ENCODE data around the gene CD1E.

The CD1E gene

DNA sequence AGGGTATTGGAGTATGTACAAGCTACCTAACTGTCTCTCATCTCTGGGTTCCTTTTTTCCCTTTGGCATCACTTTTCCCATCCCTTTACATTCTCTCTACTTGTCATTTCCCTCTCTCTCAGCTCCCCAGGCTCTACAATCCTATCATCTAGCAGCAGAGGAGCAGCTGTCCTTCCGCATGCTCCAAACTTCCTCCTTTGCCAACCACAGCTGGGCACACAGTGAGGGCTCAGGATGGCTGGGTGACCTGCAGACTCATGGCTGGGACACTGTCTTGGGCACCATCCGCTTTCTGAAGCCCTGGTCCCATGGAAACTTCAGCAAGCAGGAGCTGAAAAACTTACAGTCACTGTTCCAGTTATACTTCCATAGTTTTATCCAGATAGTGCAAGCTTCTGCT lies 561 bp downstream of the CD1E start:
- Histone ChIP-seq H3K27me3 (ENCODE audit: insufficient read depth, low read length, poor library complexity, severe bottlenecking) (no peaks in the 10 kb centered on the region), H3K4me3 (ENCODE audit: low read length, poor library complexity, severe bottlenecking) (no peak overlapping the region), H3K4me2 (ENCODE audit: low read depth, low read length, poor library complexity, severe bottlenecking) (no peak overlapping the region)

DNA sequence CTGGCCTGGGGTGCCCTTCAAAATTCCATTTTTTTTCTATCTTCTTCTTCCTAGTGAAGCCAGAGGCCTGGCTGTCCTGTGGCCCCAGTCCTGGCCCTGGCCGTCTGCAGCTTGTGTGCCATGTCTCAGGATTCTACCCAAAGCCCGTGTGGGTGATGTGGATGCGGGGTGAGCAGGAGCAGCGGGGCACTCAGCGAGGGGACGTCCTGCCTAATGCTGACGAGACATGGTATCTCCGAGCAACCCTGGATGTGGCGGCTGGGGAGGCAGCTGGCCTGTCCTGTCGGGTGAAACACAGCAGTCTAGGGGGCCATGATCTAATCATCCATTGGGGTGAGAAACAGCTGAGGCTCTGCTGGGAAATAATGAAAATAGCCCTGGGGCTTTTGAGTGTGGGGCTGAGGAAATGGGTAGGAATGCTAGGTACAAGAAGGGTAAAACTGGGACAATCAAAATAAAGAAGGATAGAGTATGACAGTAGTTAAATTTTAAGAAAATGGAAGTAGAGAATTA lies 2.1 kb downstream of the CD1E start:
- Histone ChIP-seq H3K4me2 (ENCODE audit: low read depth, low read length, poor library complexity, severe bottlenecking) (no peak overlapping the region), H3K4me3 (ENCODE audit: low read length, poor library complexity, severe bottlenecking) (no peak overlapping the region), H3K36me3 (ENCODE audit: insufficient read depth, low read length) (no peaks in the 10 kb centered on the region), H3K9me3 (ENCODE audit: insufficient read depth, low read depth, low read length) (no peaks in the 10 kb centered on the region), H3K9ac (ENCODE audit: low read depth, low read length, poor library complexity, severe bottlenecking) (no peak overlapping the region), H3K27me3 (ENCODE audit: insufficient read depth, low read length, poor library complexity, severe bottlenecking) (no peaks in the 10 kb centered on the region), H4K20me1 (ENCODE audit: insufficient read depth, low read length, poor library complexity, severe bottlenecking) (no peaks in the 10 kb centered on the region), H3K79me2 (ENCODE audit: insufficient read depth, low read length) (no peaks in the 10 kb centered on the region), H3K4me1 (ENCODE audit: insufficient read depth, low read length, poor library complexity, severe bottlenecking) (no peaks in the 10 kb centered on the region), H3K9me2 (replicated peaks; ENCODE audit: low read depth, low read length) (no peaks in the 10 kb centered on the region), H3F3A (ENCODE audit: low read depth) (no peaks in the 10 kb centered on the region), H2AFZ (ENCODE audit: low read length) (no peak overlapping the region)
- TF ChIP-seq EZH2phosphoT487 (IDR thresholded peaks at IDR 0.05; ENCODE audit: borderline replicate concordance): no peak
- TF ChIP-seq, protein P1, sequence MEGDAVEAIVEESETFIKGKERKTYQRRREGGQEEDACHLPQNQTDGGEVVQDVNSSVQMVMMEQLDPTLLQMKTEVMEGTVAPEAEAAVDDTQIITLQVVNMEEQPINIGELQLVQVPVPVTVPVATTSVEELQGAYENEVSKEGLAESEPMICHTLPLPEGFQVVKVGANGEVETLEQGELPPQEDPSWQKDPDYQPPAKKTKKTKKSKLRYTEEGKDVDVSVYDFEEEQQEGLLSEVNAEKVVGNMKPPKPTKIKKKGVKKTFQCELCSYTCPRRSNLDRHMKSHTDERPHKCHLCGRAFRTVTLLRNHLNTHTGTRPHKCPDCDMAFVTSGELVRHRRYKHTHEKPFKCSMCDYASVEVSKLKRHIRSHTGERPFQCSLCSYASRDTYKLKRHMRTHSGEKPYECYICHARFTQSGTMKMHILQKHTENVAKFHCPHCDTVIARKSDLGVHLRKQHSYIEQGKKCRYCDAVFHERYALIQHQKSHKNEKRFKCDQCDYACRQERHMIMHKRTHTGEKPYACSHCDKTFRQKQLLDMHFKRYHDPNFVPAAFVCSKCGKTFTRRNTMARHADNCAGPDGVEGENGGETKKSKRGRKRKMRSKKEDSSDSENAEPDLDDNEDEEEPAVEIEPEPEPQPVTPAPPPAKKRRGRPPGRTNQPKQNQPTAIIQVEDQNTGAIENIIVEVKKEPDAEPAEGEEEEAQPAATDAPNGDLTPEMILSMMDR (conservative IDR thresholded peaks at IDR 0.05; ENCODE audit: low read length): no peak

More for the DNA sequence above, 561 bp downstream of the CD1E start:
- TF ChIP-seq EZH2phosphoT487 (IDR thresholded peaks at IDR 0.05; ENCODE audit: borderline replicate concordance): no peak
- TF ChIP-seq, protein P1 (conservative IDR thresholded peaks at IDR 0.05; ENCODE audit: low read length): no peak
- Histone ChIP-seq H3K36me3 (ENCODE audit: insufficient read depth, low read length) (no peaks in the 10 kb centered on the region), H3K79me2 (ENCODE audit: insufficient read depth, low read length) (no peaks in the 10 kb centered on the region), H2AFZ (ENCODE audit: low read length) (no peak overlapping the region), H3F3A (ENCODE audit: low read depth) (no peaks in the 10 kb centered on the region), H4K20me1 (ENCODE audit: insufficient read depth, low read length, poor library complexity, severe bottlenecking) (no peaks in the 10 kb centered on the region), H3K9me3 (ENCODE audit: insufficient read depth, low read depth, low read length) (no peaks in the 10 kb centered on the region), H3K4me1 (ENCODE audit: insufficient read depth, low read length, poor library complexity, severe bottlenecking) (no peaks in the 10 kb centered on the region), H3K9me2 (replicated peaks; ENCODE audit: low read depth, low read length) (no peaks in the 10 kb centered on the region), H3K9ac (ENCODE audit: low read depth, low read length, poor library complexity, severe bottlenecking) (no peak overlapping the region)

DNA sequence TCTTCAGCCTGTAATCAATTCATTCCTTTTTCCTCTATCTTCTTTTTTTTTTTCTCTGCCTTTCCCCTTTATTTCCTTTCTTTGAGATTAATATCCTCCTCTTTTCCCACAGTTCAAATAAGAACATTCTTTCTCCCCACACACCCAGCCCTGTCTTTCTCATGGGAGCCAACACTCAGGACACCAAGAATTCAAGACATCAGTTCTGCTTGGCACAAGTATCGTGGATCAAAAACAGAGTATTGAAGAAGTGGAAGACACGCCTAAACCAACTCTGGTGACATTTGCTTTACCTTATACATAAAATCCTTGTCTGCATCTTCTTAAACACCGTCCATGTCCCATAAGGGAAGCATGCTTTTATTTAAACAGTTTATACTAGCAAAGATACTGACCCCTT lies 2.9 kb downstream of the CD1E start:
- Histone ChIP-seq H2AFZ (ENCODE audit: low read length) (no peak overlapping the region), H3K9me3 (ENCODE audit: insufficient read depth, low read depth, low read length) (no peaks in the 10 kb centered on the region), H3K79me2 (ENCODE audit: insufficient read depth, low read length) (no peaks in the 10 kb centered on the region), H3K4me2 (ENCODE audit: low read depth, low read length, poor library complexity, severe bottlenecking) (no peak overlapping the region), H3K4me1 (ENCODE audit: insufficient read depth, low read length, poor library complexity, severe bottlenecking) (no peaks in the 10 kb centered on the region), H3K4me3 (ENCODE audit: low read length, poor library complexity, severe bottlenecking) (no peak overlapping the region), H3K9me2 (replicated peaks; ENCODE audit: low read depth, low read length) (no peaks in the 10 kb centered on the region), H3K27me3 (ENCODE audit: insufficient read depth, low read length, poor library complexity, severe bottlenecking) (no peaks in the 10 kb centered on the region), H3F3A (ENCODE audit: low read depth) (no peaks in the 10 kb centered on the region), H3K36me3 (ENCODE audit: insufficient read depth, low read length) (no peaks in the 10 kb centered on the region), H4K20me1 (ENCODE audit: insufficient read depth, low read length, poor library complexity, severe bottlenecking) (no peaks in the 10 kb centered on the region), H3K9ac (ENCODE audit: low read depth, low read length, poor library complexity, severe bottlenecking) (no peak overlapping the region)
- TF ChIP-seq, protein P1 (conservative IDR thresholded peaks at IDR 0.05; ENCODE audit: low read length): no peak
- TF ChIP-seq EZH2phosphoT487 (IDR thresholded peaks at IDR 0.05; ENCODE audit: borderline replicate concordance): no peak
